Spleen (tissue), 7 donors: Measurements from ENCODE around the gene SYT3.

Source experiments
- POLR2A ChIP-seq, 3 donors: fragments of 450-650 bp; IDR thresholded peaks; one replicate each; pipeline ENCODE4 v1.5.1; 2017; ENCODE audit warnings: antibody characterized with exemption in 3 of 3, mild to moderate bottlenecking in 1 of 3
- POLR2AphosphoS5 ChIP-seq, 3 donors: sonication (generic); formaldehyde crosslinking; IDR thresholded peaks; one replicate each; pipeline ENCODE4 v1.5.1; 2017; ENCODE audit warnings: antibody characterized with exemption in 3 of 3
- TF ChIP-seq, protein P1 (sequence below), 11 experiments: fragments of 200-600 bp in 7 of 11; fragments of 450-650 bp in 4 of 11; sonication (generic) in 4 of 11; IDR thresholded peaks in 8 of 11; conservative IDR thresholded peaks in 3 of 11; 1 replicate in 7 of 11; 2 replicates in 4 of 11; pipeline versions ENCODE4 v1.4.0 to v1.8.0; 2016 to 2021; ENCODE audit warnings: antibody characterized with exemption in 11 of 11, inconsistent platforms in 4 of 11, mild to moderate bottlenecking in 1 of 11
- donor health status: DM: no; HTN: no; CAD: no; lungs with moderate emphysema.
- donor health status: DM: no; HTN: no; CAD: no.
- donor health status: DM: no; HTN: no; CAD: no.

DNA sequence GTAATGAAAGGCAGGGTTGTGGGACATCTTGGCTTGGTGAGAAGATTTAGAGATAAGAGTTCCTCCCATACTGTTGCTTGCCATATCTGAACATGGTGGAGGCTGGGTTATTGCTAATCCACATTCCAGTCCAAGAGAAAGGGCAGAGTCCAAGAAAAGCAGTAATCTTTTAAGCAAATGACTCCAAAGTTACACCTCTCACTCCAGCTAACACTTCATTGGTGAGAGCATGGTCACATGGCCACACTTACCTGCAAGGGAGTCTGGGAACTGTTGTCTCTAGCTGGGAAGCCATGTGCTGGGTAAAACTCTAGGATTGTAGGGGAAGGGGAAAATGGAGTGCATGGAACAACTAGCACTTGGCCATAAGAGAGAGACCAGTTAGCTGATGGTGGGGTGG lies 15.2 kb upstream of the SYT3 start:
- TF ChIP-seq, protein P1, sequence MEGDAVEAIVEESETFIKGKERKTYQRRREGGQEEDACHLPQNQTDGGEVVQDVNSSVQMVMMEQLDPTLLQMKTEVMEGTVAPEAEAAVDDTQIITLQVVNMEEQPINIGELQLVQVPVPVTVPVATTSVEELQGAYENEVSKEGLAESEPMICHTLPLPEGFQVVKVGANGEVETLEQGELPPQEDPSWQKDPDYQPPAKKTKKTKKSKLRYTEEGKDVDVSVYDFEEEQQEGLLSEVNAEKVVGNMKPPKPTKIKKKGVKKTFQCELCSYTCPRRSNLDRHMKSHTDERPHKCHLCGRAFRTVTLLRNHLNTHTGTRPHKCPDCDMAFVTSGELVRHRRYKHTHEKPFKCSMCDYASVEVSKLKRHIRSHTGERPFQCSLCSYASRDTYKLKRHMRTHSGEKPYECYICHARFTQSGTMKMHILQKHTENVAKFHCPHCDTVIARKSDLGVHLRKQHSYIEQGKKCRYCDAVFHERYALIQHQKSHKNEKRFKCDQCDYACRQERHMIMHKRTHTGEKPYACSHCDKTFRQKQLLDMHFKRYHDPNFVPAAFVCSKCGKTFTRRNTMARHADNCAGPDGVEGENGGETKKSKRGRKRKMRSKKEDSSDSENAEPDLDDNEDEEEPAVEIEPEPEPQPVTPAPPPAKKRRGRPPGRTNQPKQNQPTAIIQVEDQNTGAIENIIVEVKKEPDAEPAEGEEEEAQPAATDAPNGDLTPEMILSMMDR (IDR thresholded peaks at IDR 0.05 in 8 of 11, conservative IDR thresholded peaks at IDR 0.05 in 3 of 11) = no peak
- no peak for TF ChIP-seq POLR2A (IDR thresholded peaks at IDR 0.05)
- no peak for TF ChIP-seq POLR2AphosphoS5 (IDR thresholded peaks at IDR 0.05)
